Measurements from ENCODE around the gene ITGA6.
A peak's percentile ranks its signal among the peaks of the same experiment; 100 is the strongest.

Gene ITGA6

GRCh38 chr2:172461591-172462372 lies 34.4 kb downstream of the ITGA6 start:
- H3K27ac ChIP-seq: peak overlapping the region; percentile 87
- DNase-seq (ENCODE audit: low read depth, low spot score): no peak

DNA sequence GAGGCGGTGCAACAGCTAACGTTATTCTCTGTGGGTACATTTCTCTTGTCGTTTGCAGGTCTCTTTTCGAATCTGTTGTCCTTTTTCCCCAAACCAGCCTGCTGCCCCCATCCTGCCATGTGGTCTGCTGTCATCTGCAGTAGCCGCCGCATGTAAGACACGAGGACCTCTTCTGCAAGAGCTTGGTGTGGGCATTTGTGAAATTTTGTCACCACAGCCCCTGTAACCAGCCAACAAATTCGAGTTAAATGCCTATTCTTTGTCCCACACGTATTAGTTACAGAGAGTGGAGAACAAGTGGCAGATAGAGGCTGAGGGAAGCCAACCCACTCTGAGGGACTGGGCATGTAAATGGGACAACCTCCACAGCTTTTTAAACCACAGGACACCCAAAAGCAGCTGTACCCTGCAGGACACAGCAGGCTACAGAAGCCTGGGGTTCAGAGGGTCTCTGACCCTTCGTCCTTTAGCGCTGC lies 35.0 kb downstream of the ITGA6 start:
- DNase-seq (ENCODE audit: low read depth, low spot score): no peak
- peak overlapping the region; percentile 87 for H3K27ac ChIP-seq

GRCh38 chr2:172462849-172463381 lies 35.5 kb downstream of the ITGA6 start:
- peak overlapping the region; percentile 87 for H3K27ac ChIP-seq
- DNase-seq (ENCODE audit: low read depth, low spot score): peak; percentile 75

GRCh38 chr2:172464400-172465129 lies 37.2 kb downstream of the ITGA6 start:
- H3K27ac ChIP-seq: peak overlapping the region; percentile 87
- peak; percentile 75 for DNase-seq (ENCODE audit: low read depth, low spot score)

DNA sequence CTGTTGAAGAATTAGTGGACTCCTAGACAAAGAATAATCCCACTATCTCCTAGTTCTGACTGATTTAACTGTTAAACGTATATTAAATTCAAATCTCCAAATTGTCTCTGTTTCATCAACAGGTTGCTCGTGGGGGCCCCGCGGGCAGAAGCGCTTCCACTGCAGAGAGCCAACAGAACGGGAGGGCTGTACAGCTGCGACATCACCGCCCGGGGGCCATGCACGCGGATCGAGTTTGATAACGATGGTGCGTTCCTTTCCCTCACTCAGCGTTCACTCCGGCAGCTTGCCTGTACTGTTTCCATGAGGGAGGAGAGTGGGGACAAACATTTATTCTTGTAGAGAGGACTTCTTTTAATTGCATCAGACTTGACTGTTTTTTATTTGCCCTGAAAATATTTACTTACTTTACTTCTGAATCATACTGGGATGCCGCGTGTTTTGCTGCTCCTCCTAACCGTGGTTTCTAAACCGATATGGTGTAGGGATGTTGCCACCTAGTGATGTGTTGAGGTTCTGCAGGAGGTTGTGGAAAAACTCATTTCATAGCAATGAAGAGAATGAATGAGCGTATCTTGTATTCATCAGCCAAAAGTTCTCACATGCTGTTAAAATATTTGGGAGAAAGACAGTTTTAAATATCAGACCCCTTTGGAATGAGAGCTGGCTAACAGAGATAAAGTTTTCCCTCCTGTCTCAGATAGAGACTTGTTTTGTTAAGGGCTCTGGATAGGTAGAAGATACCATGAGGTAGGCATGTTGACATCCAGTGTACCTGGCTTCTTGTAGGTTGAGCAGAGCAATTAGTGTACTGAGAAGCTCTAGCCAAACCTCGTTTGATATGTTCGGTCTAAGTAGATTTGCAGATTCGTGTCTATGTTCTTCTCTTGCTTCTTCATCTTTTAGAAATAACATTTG lies 38.3 kb downstream of the ITGA6 start:
- H3K27ac ChIP-seq: peak overlapping the region; percentile 87
- DNase-seq (ENCODE audit: low read depth, low spot score): no peak

GRCh38 chr2:172467382-172467781 lies 40.0 kb downstream of the ITGA6 start:
- H3K27ac ChIP-seq: peak overlapping the region; percentile 87
- no peak for DNase-seq (ENCODE audit: low read depth, low spot score)

GRCh38 chr2:172470958-172471922 lies 43.9 kb downstream of the ITGA6 start:
- DNase-seq (ENCODE audit: low read depth, low spot score): no peak
- H3K27ac ChIP-seq: no peak overlapping the region

- peak overlapping the region; percentile 6 for H3K27ac ChIP-seq
- DNase-seq (ENCODE audit: low read depth, low spot score): no peak
Measured at GRCh38 chr2:172472446-172473033, 45.2 kb downstream of the ITGA6 start.

DNA sequence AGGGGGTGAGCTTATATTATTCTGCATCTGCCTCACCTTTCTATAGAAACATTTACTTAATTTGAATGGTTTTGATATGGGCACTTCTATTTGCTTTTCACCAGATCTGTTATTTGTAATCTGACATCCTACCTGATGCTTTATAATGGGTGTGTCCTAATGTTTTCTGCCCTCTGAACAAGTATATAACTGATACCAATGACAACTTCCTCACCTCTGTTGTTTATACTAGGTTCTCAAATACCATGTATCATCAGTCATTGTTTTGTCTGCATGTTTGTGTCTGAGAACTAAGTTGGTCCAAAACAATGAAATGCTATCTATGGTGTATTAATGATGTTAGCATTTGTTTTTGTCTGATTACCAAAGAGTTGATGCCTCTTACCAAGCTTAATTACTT lies 45.8 kb downstream of the ITGA6 start:
- DNase-seq (ENCODE audit: low read depth, low spot score): no peak

DNA sequence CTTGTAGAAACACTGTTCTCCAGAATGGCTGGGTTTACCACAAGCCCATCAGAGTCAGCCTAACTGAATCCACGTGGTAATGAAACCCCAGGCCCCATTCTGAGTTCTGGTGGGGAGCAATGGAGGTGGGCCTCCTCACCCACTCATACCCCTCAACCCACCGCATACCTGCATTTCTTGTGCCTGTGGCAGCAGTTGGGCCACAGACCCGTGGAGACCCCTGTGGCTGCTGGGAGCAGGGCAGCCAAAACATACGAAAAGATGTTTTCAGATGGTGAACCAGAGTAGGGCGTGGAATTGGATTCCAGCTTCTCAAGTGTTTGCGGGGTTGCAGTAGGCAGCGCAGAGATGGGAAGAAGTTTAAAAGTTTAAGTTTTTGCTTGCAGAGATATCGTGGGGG lies 51.0 kb downstream of the ITGA6 start:
- DNase-seq (ENCODE audit: low read depth, low spot score): no peak
- no peak overlapping the region for H3K27ac ChIP-seq

More for the DNA sequence above, 45.8 kb downstream of the ITGA6 start:
- peak overlapping the region; percentile 6 for H3K27ac ChIP-seq

DNA sequence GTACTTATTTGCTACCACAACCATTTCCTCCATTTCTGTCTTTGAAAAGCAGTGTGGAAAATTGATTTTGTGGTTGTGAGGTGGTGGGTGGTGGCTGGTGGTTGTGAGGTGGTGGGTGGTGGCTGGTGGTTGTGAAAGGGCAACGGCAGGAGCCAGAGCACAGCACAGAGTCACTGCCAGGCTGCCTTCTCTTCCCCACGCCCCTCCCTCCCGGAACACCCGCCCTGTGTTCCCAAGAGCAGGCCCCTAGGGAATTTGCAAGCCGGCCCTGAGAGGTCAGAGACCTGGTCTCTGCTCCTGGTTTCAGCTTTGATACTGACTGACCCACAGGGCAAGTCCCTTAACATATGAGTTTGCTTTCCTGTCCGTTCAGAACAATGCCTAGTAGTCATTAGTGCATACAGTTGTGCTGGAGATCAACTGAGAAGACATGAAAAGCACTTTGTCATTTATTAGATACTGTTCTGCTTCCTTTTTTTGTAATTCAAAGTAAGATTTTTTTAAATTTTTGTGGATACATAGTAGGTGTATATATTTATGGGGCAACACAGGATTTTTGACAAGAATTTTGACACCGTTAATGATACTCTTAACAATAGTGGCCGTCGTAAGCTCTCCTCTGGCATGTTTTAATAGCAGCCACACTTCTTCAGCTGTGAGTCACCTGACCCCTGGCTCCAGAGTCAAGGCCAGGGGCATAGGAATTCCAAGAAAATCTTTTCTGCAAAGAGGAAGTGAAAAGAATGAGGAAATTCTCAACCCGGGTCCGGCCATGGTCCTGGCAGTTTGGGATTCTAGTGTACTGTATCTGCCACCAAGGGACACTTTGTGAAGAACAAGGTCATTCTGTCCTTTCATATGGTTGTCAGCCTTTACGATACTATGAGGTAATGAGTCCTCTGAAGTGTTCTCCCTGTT lies 53.2 kb downstream of the ITGA6 start:
- peak overlapping the region; percentile 15 for H3K27ac ChIP-seq
- DNase-seq (ENCODE audit: low read depth, low spot score): no peak

DNA sequence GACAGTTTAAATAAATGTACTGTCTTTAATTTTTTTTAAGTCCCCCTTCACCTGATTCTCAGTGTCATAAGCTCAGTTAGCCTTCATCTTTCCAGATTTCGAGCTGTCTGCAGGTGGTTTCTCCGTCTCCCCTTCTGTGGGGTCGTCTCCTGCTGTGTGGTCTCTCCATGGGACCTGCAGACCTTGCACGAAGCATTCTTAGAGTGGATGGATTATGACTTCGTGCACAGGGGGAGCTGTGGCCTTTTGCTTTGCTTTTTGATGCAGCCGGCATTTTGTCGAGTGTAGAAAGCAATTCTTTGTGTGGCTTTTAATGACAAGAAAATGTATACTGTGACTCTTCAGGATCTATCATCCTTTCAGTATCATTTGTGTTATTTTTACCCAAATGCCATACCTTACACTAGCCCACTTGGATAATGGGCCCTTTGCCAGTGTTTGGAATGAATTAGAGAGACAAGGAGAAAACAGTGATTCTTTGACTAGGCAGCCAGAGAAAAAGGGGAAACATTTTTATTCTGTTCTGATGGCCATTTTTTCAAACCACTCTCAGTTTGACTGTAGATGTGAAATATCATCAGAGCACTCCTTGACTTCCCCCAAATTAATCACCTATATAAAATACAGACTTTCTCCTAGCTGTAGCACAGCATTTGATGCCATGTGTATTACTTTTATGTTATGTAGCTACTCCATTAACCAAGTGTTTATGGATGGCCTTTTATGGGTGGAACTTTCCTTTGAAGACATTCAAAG lies 54.3 kb downstream of the ITGA6 start:
- H3K27ac ChIP-seq: no peak overlapping the region
- no peak for DNase-seq (ENCODE audit: low read depth, low spot score)

- no peak overlapping the region for H3K27ac ChIP-seq
- DNase-seq (ENCODE audit: low read depth, low spot score): no peak
Measured at GRCh38 chr2:172484253-172484652, 56.9 kb downstream of the ITGA6 start.

- H3K27ac ChIP-seq: no peak overlapping the region
- DNase-seq (ENCODE audit: low read depth, low spot score): no peak
Measured at GRCh38 chr2:172484706-172485105, 57.3 kb downstream of the ITGA6 start.

- DNase-seq (ENCODE audit: low read depth, low spot score): no peak
- H3K27ac ChIP-seq: no peak overlapping the region
Measured at GRCh38 chr2:172488556-172488955, 61.2 kb downstream of the ITGA6 start.

GRCh38 chr2:172489681-172490080 lies 62.3 kb downstream of the ITGA6 start:
- H3K27ac ChIP-seq: peak overlapping the region; percentile 11
- no peak for DNase-seq (ENCODE audit: low read depth, low spot score)

- no peak overlapping the region for H3K27ac ChIP-seq
- DNase-seq (ENCODE audit: low read depth, low spot score): no peak
Measured at GRCh38 chr2:172496160-172496608, 68.8 kb downstream of the ITGA6 start.
